HG02623 (cell line): Measurements from ENCODE around the gene HOXD10.

Experiments
- ATAC-seq: cut with Tn5 transposase; IDR thresholded peaks from one replicate; pipeline ENCODE4 v1.9.1; 2021; ENCODE audit warnings: moderate library complexity; ENCODE audit not compliant: unreplicated experiment

Gene HOXD10

GRCh38 chr2:176160986-176161824 is 44.6 kb downstream of the HOXD10 start:
- no peak for ATAC-seq

DNA sequence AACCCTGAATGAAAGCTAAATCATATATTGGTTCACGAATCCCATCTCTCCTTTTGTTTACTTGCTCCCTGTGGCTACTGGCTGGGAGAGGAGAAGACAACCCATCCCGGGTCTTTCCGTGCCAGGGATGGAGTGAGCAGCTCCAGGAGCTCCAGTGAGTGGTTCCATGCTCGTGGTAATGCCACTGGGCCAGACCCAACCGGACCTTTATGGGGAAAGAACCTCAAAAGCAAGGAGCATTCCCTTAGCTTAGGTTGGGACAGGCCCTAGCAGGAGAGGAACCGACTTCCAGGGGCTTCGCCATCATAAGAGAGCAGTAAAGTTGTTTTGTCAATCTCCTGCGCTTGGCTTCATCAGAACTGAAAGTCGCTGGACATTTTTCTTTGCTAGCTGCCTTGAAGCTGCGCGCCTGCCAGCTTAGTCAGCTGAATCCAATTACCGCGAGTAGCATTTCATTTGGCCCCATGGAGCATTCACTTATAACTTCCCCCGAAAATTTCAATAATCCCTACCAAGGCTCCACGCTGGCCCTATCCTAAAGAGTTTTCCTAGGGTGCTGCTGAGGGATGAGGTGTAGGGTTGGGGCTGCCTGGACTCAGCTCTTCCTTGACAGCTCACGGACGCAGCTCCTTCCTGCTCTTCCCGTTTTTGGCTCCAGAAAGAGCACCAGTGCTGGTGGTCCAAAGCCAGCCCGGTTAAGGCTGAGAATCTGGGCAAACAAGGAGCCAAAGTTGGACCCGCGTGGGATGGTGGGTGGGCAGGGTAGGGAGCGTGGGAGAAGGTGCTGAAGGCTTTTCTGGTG is 45.4 kb downstream of the HOXD10 start:
- no peak for ATAC-seq

DNA sequence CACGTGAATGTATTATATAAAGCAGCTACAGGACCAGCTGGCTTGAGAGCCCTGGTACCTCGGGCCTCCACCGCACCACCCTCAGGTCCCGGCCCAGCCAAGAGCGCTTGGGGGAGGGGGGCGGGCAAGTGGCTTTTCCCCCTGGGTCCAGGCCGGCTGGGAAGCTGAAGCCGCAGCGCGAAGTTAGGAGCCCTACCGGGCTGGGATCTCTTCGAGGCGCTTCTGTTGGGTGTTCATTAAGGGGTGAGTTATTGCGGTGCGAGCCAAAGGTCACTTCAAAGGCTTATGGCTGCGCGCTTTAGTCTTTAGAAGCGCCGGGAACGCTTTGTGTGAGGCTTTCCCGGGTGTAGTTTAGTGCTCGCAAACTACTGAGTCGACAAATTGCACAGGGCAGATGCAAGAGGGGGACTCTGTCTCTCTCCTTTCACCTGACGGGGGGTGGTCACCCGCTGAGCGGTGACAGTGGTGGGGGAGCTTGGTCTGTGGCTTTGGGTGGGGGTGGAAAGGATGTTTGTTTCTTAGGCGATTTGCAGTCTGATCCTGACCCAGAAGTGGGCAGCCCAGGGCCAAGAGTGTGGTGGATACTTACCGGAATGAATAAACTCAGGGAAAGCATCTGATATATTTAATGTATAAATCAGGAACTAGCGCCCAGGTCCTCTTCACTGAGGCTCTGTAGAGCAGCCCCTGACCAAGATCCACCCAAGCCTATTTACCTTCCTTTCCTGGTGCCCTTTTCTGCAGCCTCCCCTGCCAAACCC is 46.5 kb downstream of the HOXD10 start:
- ATAC-seq, result no peak

DNA sequence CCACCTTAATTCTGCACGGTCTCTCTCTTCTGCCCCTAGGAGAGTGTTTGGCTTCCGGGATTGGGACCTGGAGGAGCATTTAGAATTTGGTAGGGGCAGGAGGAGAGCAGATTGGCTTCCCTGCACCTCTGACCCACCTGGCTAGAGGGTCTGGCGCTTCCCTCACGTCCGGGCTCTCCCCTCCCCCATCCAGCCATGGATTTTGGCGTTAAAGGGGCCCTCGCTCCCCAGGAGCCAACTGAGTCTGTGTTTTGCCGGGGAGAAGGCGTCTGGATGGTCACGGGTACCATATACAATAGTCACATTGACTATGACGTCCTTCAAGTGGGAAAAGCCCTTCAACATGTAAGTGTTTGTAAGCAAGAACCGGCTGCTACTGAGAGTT is 47.1 kb downstream of the HOXD10 start:
- no peak for ATAC-seq

- ATAC-seq, result no peak
Measured at GRCh38 chr2:176164201-176164600, 47.6 kb downstream of the HOXD10 start.

DNA sequence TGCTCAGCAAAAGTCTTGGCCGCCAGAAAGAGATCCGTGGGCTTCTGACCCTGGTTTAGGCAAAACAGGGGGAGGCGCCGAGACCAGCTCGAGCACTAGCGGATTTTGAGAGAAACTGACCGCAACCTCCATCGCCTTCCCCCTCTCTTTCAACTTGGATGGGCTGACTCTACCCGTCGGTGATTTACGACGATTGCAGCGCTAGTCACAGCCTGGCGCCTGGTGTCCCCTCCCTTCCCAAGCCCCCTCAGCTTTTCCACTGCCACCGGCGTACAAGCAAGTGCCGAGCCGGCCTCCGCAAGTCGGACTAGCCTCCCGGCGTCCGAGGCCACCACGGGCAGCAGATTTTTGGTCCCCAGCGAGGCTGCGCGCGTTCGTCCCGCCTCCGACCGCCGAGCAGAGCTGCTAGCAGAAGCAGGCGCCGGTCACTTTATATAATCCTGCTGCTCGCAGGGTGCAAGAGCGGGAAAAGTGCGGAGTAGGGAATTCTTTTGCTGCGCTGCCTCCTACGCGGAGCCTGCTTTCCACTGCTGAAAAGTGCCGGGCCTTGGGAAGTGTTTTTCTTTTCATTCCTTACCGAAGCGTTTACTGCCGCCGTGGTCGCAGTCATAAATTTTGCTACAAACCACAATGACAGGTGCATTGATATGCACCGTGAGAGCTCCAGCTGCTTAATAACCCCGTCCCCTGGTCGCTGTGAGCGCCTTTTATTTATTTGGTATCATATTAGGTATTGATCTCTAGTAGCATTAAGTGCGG is 48.2 kb downstream of the HOXD10 start:
- no peak for ATAC-seq

GRCh38 chr2:176165370-176166050 is 48.9 kb downstream of the HOXD10 start:
- ATAC-seq, result no peak

DNA sequence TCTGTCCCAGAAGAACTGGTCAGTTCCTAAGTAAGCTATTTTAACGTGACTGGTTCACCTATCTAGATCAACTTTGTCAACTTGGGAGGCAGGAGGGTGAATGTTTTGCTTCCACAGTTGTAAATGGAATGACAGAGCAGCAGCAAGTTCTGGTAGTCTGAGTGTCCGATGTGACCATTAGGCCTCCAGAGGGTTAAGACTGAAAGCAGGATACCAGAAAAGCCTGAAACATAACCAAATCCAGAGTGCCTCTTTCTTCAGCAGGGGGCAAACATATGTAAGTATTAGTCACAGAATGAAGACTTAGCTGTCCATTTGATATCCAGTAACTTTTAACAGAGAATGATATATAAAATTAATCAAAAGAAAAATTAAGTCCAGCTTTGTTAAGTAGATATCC is 49.7 kb downstream of the HOXD10 start:
- no peak for ATAC-seq

DNA sequence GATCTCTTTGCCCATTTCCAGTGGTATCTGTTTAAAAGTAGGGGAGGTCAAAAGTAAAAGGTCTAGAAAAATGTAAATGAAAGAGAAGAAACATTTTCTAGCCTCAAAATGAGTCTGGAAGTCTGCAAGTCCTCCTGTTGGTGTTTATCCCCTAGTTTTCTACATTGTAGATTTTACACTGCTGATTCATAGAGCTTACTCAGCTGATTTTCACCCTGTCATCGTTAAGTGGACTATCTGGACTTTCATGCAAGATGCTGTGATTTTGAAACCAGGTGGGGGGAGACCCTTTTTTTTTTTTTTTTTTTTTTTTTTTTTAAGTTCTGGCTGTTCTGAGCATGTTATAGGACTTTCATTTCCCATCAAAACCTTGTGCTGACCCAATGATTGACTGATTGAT is 50.8 kb downstream of the HOXD10 start:
- ATAC-seq, result no peak

GRCh38 chr2:176169181-176169580 is 52.6 kb downstream of the HOXD10 start:
- ATAC-seq, result no peak
